Stimulated activated naive CD8-positive, alpha-beta T cell treated with anti-CD3 and anti-CD28 coated beads, Interleukin-15, Interleukin-2, amounts not matched to agents 100 U/mL and 50 U/mL, for 24 hours (primary cell): Measurements from ENCODE around the gene TMEM8B.
"Not testable (repeated sequence)": the region's sequence is repeated elsewhere in the genome, so short reads cannot be mapped to it uniquely, and the experiment has no call there.

Experiments
- ATAC-seq: fragments of 150-1000 bp; cut with Tn5 transposase; one replicate; pipeline ENCODE4 v1.10.0; 2021
- DNase-seq: peaks from one replicate; pipeline ENCODE4 v3.0.0; 2021

Gene TMEM8B

GRCh38 chr9:35908504-35909125 lies 79.6 kb downstream of the TMEM8B start:
- ATAC-seq (no peak), DNase-seq (no peak)

- ATAC-seq, result no peak
- no peak for DNase-seq
These were observed 80.2 kb downstream of the TMEM8B start, which contains the start of gene SPAAR for GRCh38 chr9:35909274-35909673. Gene SPAAR, plus strand, starts transcription at chr9:35909490. Its CDS starts 974 bp downstream, at chr9:35910464.

GRCh38 chr9:35909687-35910612 lies 80.9 kb downstream of the TMEM8B start:
- DNase-seq (no peak), ATAC-seq (no peak)

- DNase-seq (peak; percentile 28), ATAC-seq (peak; percentile 42)
These were observed 81.8 kb downstream of the TMEM8B start for GRCh38 chr9:35910613-35911359.

- ATAC-seq (no peak), DNase-seq (no peak)
These were observed 82.7 kb downstream of the TMEM8B start for GRCh38 chr9:35911690-35912089.

GRCh38 chr9:35912791-35913400 lies 83.9 kb downstream of the TMEM8B start:
- DNase-seq, result no peak
- ATAC-seq, result no peak

- not testable (repeated sequence) for ATAC-seq, DNase-seq
These were observed 84.4 kb downstream of the TMEM8B start for GRCh38 chr9:35913429-35913828.

- DNase-seq, result no peak
- peak; percentile 7 for ATAC-seq
These were observed 85.3 kb downstream of the TMEM8B start for GRCh38 chr9:35914301-35914807.
